Neural crest cell (in vitro differentiated cells): Measurements from ENCODE around the gene ZNF358. TPM values are rescaled to one million over a fixed set of nuclear protein-coding genes. Genes with fewer than 3 reads are reported as not detected.
"Not testable (repeated sequence)": the region's sequence is repeated elsewhere in the genome, so short reads cannot be mapped to it uniquely, and the experiment has no call there.

ENCODE experiments used
- DNase-seq: peaks from one replicate; pipeline ENCODE4 v3.0.0; 2021; ENCODE audit warnings: low read depth, mixed read lengths, low spot score
- H3K27ac Mint-ChIP-seq: one replicate; pipeline ENCODE4 v1.8.0; 2021; ENCODE audit warnings: mild to moderate bottlenecking, mixed read lengths; ENCODE audit not compliant: unreplicated experiment
- H3K27me3 Mint-ChIP-seq: 2 replicates; pipeline ENCODE4 v1.8.0; 2021; ENCODE audit warnings: low read depth, mild to moderate bottlenecking, mixed read lengths
- H3K36me3 Mint-ChIP-seq: 2 replicates; pipeline ENCODE4 v1.8.0; 2021; ENCODE audit warnings: low read depth, mild to moderate bottlenecking, mixed read lengths
- H3K4me1 Mint-ChIP-seq: 2 replicates; pipeline ENCODE4 v1.8.0; 2021; ENCODE audit warnings: mixed read lengths
- H3K4me3 Mint-ChIP-seq: one replicate; pipeline ENCODE4 v1.8.0; 2021; ENCODE audit warnings: mild to moderate bottlenecking, mixed read lengths
- H3K9me3 Mint-ChIP-seq: 2 replicates; pipeline ENCODE4 v1.8.0; 2021; ENCODE audit warnings: mixed read lengths
- total RNA-seq: library from RNA; stranded (reverse); gene quantifications from 2 replicates; pipeline ENCODE4 v1.2.1, GENCODE V29; 2021
- TF ChIP-seq, protein P1 (sequence below): fragments of 200-600 bp; sonication (generic); conservative IDR thresholded peaks from 2 replicates; pipeline ENCODE4 v1.5.0; 2021; ENCODE audit warnings: antibody characterized with exemption, mild to moderate bottlenecking

ZNF358 gene
- total RNA-seq, 1 donor from 2014 or later = 75.6 TPM

- TF ChIP-seq, protein P1, sequence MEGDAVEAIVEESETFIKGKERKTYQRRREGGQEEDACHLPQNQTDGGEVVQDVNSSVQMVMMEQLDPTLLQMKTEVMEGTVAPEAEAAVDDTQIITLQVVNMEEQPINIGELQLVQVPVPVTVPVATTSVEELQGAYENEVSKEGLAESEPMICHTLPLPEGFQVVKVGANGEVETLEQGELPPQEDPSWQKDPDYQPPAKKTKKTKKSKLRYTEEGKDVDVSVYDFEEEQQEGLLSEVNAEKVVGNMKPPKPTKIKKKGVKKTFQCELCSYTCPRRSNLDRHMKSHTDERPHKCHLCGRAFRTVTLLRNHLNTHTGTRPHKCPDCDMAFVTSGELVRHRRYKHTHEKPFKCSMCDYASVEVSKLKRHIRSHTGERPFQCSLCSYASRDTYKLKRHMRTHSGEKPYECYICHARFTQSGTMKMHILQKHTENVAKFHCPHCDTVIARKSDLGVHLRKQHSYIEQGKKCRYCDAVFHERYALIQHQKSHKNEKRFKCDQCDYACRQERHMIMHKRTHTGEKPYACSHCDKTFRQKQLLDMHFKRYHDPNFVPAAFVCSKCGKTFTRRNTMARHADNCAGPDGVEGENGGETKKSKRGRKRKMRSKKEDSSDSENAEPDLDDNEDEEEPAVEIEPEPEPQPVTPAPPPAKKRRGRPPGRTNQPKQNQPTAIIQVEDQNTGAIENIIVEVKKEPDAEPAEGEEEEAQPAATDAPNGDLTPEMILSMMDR = no peak
- H3K27me3 Mint-ChIP-seq = no peaks in the 10 kb centered on the region
- no peaks in the 10 kb centered on the region for H3K36me3 Mint-ChIP-seq
- peak; percentile 64 for DNase-seq
- peak overlapping the region; percentile 99 for H3K4me3 Mint-ChIP-seq
- peaks cover 20% of the 10 kb centered on the region for H3K4me1 Mint-ChIP-seq
- no peaks in the 10 kb centered on the region for H3K9me3 Mint-ChIP-seq
- H3K27ac Mint-ChIP-seq = peak overlapping the region; percentile 96
These were observed 18.1 kb downstream of the ZNF358 start for GRCh38 chr19:7533925-7534480.

DNA sequence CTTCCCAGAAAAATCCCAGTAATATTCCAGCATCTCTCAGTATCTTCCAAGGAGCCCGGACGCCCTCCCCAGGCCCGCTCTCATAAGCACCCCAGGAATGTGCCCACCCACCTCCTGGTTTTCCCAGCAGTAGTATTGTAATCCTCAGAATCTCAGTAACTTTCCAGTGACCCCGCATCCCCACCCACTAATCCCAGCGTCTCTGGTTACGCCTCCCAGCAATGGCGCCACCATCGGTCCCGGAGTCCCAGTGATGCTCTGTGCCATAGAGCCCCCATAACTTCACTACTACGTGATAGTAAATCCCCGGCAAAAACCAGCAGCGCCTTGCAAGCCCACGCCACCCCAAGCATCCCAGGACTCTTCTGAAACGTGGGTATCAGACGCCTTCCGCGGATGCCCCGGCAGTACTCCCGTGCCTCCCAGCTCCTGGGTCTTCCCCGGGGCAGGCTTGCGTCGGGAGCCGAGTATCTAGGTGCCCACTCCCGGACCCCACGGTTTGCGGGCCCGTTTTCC lies 18.7 kb downstream of the ZNF358 start:
- Mint-ChIP-seq H3K9me3 (no peaks in the 10 kb centered on the region), H3K4me3 (peak overlapping the region; percentile 99), H3K36me3 (no peaks in the 10 kb centered on the region), H3K4me1 (peaks cover 20% of the 10 kb centered on the region), H3K27ac (peak overlapping the region; percentile 96), H3K27me3 (no peaks in the 10 kb centered on the region)
- TF ChIP-seq, protein P1 = no peak
- peak; percentile 37 for DNase-seq

DNA sequence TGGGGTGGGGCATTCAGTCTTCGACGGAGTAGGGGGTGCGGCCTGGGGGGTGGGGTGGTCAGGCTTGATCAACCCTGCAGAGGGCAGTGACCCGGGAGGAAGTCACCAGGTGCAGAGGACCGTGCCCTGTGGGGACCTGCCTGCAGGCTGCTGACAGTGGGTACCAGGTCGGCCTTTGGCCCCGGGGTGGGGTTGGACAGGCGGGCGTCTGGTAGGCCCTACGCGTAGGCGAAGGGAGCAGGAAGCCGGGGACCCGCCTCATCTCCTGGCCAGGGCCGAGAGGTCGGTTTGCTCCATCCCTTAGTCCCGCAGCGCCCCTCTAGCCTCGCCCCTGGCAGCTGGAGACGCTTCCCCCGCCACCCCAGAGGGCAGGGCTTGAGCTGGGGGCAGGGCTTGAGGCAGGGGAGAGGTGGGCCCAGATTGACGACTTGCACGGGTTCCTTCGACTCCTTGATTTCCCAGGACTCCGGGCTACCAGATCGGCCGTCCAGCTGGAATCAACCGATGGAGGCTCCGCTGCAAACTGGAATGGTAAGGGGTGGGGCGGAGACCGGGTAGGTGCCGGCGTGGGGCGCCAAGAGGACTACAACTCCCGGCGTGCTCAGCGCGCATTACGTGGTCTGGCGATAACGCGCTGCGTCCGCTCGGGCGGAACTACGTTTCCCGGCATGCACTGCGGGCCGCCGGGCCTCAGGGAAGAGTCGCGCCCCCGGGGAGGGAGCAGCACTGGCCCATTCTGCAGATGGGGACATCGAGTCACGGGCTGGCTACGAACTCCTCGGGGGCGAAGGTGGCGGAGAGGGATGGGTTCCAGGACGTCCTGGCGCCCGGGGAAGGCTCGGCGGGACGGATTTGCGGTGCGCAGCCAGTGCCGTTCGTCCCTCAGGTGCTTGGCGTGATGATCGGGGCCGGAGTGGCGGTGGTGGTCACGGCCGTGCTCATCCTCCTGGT lies 19.4 kb downstream of the ZNF358 start, which contains the start of gene PNPLA6:
TSS of gene PNPLA6 (plus strand) at position 671 of the 951 bp plus-strand sequence. CDS start at position 743, 72 bp downstream.
- DNase-seq = peak; percentile 91
- Mint-ChIP-seq H3K4me3 (peak within 1 kb of the TSS; percentile 99), H3K9me3 (no peaks in the 10 kb centered on the region), H3K27ac (peak within 1 kb of the TSS; percentile 96), H3K4me1 (peaks cover 20% of the 10 kb centered on the region), H3K36me3 (peaks cover 2% of the 10 kb centered on the region), H3K27me3 (no peaks in the 10 kb centered on the region)
- TF ChIP-seq, protein P1 = no peak

GRCh38 chr19:7535998-7536695 lies 20.2 kb downstream of the ZNF358 start:
- Mint-ChIP-seq H3K36me3 (peaks cover 3% of the 10 kb centered on the region), H3K9me3 (no peaks in the 10 kb centered on the region), H3K27me3 (no peaks in the 10 kb centered on the region), H3K4me3 (peak overlapping the region; percentile 99), H3K27ac (peak overlapping the region; percentile 52), H3K4me1 (peaks cover 20% of the 10 kb centered on the region)
- TF ChIP-seq, protein P1 = no peak
- DNase-seq = no peak

DNA sequence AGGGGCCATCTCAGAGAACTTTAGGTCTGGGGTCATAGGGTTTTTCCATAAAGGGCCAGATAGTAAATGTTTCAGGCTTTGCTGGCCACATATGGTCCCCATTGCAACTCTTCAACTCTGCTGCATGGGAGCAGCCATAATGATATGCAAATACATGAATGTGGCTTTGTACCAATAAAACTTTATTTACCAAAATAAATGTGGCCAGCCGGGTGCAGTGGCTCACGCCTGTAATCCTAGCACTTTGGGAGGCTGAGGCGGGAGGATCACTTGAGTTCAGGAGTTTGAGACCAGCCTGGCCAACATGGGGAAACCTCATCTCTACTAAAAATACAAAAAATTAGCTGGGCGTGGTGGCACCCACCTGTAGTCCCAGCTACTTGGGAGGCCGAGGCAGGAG lies 23.1 kb downstream of the ZNF358 start:
- Mint-ChIP-seq H3K4me1 (peaks cover 15% of the 10 kb centered on the region), H3K4me3 (peak overlapping the region; percentile 68)
- H3K36me3 Mint-ChIP-seq, H3K27ac Mint-ChIP-seq, DNase-seq, H3K27me3 Mint-ChIP-seq, H3K9me3 Mint-ChIP-seq: not testable (repeated sequence)
